Gastrocnemius medialis (tissue), 4 donors: ENCODE results near the gene MOB1A. TPM values are rescaled to one million over a fixed set of nuclear protein-coding genes. Genes with fewer than 3 reads are reported as not detected.

Experiments
- ATAC-seq, 2 donors: fragments of 150-250 bp; one replicate each; pipeline ENCODE4 v1.9.1; 2016
- DNase-seq, 2 donors: peaks; one replicate each; pipeline ENCODE4 v3.0.0-alpha.2; 2019
- H3K27ac ChIP-seq, 4 donors: fragments of 200-600 bp; sonication (generic); 1 replicate in 1 of 4; 2 replicates in 3 of 4; pipeline ENCODE4 v1.5.1; 2016 to 2018; ENCODE audit warnings: mild to moderate bottlenecking in 2 of 4, moderate library complexity in 1 of 4
- H3K27me3 ChIP-seq, 3 donors: fragments of 200-600 bp; sonication (generic) in 2 of 3; 1 replicate in 1 of 3; 2 replicates in 2 of 3; pipeline versions ENCODE4 v1.5.1 to v1.6.0; 2016 to 2019; ENCODE audit warnings: mild to moderate bottlenecking in 1 of 3, moderate library complexity in 1 of 3
- H3K36me3 ChIP-seq, 2 donors: fragments of 200-600 bp; sonication (generic) in 1 of 2; one replicate each; pipeline ENCODE4 v1.5.1; 2017 to 2018
- H3K4me1 ChIP-seq, 2 donors: fragments of 200-600 bp; sonication (generic) in 1 of 2; one replicate each; pipeline ENCODE4 v1.5.1; 2016 to 2017; ENCODE audit warnings: mild to moderate bottlenecking in 2 of 2
- H3K4me3 ChIP-seq, 4 donors: fragments of 200-600 bp; sonication (generic) in 3 of 4; 1 replicate in 1 of 4; 2 replicates in 3 of 4; pipeline ENCODE4 v1.5.1; 2016 to 2019; ENCODE audit warnings: mild to moderate bottlenecking in 2 of 4
- H3K9me3 ChIP-seq, 3 donors: fragments of 200-600 bp; sonication (generic) in 2 of 3; 1 replicate in 1 of 3; 2 replicates in 2 of 3; pipeline ENCODE4 v1.5.1; 2016 to 2019
- CTCF ChIP-seq, 5 experiments: fragments of 450-650 bp in 3 of 5; fragments of 200-600 bp in 2 of 5; sonication (generic) in 2 of 5; IDR thresholded peaks in 4 of 5; conservative IDR thresholded peaks in 1 of 5; 1 replicate in 4 of 5; 2 replicates in 1 of 5; pipeline ENCODE4 v1.5.1; 2016 to 2019; ENCODE audit warnings: antibody characterized with exemption in 5 of 5, mild to moderate bottlenecking in 3 of 5, moderate library complexity in 3 of 5
- POLR2A ChIP-seq, 2 donors: fragments of 450-650 bp; IDR thresholded peaks; one replicate each; pipeline ENCODE4 v1.6.1; 2017; ENCODE audit warnings: antibody characterized with exemption in 2 of 2, mild to moderate bottlenecking in 2 of 2, moderate library complexity in 2 of 2
- in situ Hi-C, 4 donors: fragments of 200-750 bp; cut with MboI; loops; one replicate each; pipeline versions ENCODE4 v1.15.0 to v1.8.0; 2017; ENCODE audit warnings: low sequenced_read_pairs in 4 of 4
- intact Hi-C: fragments of 100-400 bp; cut with DNase I; formaldehyde crosslinking; loops from one replicate; pipeline ENCODE4 v1.15.1; 2023; ENCODE audit warnings: low total_unique reads
- total RNA-seq, 4 donors: library from RNA; depleted of rRNA; stranded (reverse); fragments of >200 nt; gene quantifications; one replicate each; pipeline versions ENCODE4 v1.1.0 to v1.2.3, GENCODE V29; 2016

MOB1A gene
- total RNA-seq, 4 donors from 2014 or later: 19.9 to 44.3 (median 35.5) TPM

GRCh38 chr2:74146929-74147726, 31.6 kb downstream of the MOB1A start:
- in situ Hi-C loops: no loop called here
- TF ChIP-seq POLR2A (IDR thresholded peaks at IDR 0.05) (no peak), CTCF (IDR thresholded peaks at IDR 0.05 in 4 of 5, conservative IDR thresholded peaks at IDR 0.05 in 1 of 5) (no peak)
- intact Hi-C loops: loop anchor here (10.0 kb wide), 2 partner anchors 142 to 322 kb away; partner anchors contain the start of gene STAMBP
- H3K9me3 ChIP-seq: no peaks in the 10 kb centered on the region
- peak overlapping the region; percentile 51 to 78 (median 62) for H3K27ac ChIP-seq
- no peaks in the 10 kb centered on the region for H3K27me3 ChIP-seq
- H3K4me3 ChIP-seq: peak overlapping the region; percentile 68 to 84 (median 78)
- peaks cover 7 to 9% of the 10 kb centered on the region in 2 donors for H3K4me1 ChIP-seq
- ATAC-seq: peak; percentile 47 to 58
- DNase-seq: peak in 1 of 2 donors; percentile 28
- H3K36me3 ChIP-seq: peaks cover 0 to 7% of the 10 kb centered on the region in 2 donors

- TF ChIP-seq POLR2A (IDR thresholded peaks at IDR 0.05): no peak
- TF ChIP-seq CTCF (IDR thresholded peaks at IDR 0.05 in 4 of 5, conservative IDR thresholded peaks at IDR 0.05 in 1 of 5): no peak
- peaks cover 7 to 9% of the 10 kb centered on the region in 2 donors for H3K4me1 ChIP-seq
- no peaks in the 10 kb centered on the region for H3K9me3 ChIP-seq
- no peak overlapping the region for H3K27ac ChIP-seq
- H3K36me3 ChIP-seq: peaks cover 0 to 7% of the 10 kb centered on the region in 2 donors
- intact Hi-C loops: loop anchor here (10.0 kb wide), 2 partner anchors 138 to 318 kb away; partner anchors contain the start of gene STAMBP
- no peaks in the 10 kb centered on the region for H3K27me3 ChIP-seq
- ATAC-seq: no peak
- DNase-seq: no peak
- in situ Hi-C loops: no loop called here
- H3K4me3 ChIP-seq: no peak overlapping the region
Measured at GRCh38 chr2:74142340-74142739, 36.3 kb downstream of the MOB1A start.

- no peak for TF ChIP-seq CTCF (IDR thresholded peaks at IDR 0.05 in 4 of 5, conservative IDR thresholded peaks at IDR 0.05 in 1 of 5)
- no peak for TF ChIP-seq POLR2A (IDR thresholded peaks at IDR 0.05)
- Histone ChIP-seq H3K9me3 (no peaks in the 10 kb centered on the region), H3K27ac (no peak overlapping the region), H3K4me3 (no peak overlapping the region), H3K4me1 (no peaks in the 10 kb centered on the region), H3K36me3 (peaks cover 0 to 14% of the 10 kb centered on the region in 2 donors), H3K27me3 (no peaks in the 10 kb centered on the region)
- ATAC-seq: no peak
- intact Hi-C loops: no loop called here
- in situ Hi-C loops: no loop called here
- DNase-seq: no peak
Measured at GRCh38 chr2:74138600-74139323, 39.9 kb downstream of the MOB1A start.

- Histone ChIP-seq H3K27me3 (no peaks in the 10 kb centered on the region), H3K36me3 (peaks cover 0 to 21% of the 10 kb centered on the region in 2 donors), H3K4me1 (no peaks in the 10 kb centered on the region), H3K4me3 (no peak overlapping the region), H3K9me3 (no peaks in the 10 kb centered on the region), H3K27ac (no peak overlapping the region)
- in situ Hi-C loops: no loop called here
- DNase-seq (no peak), ATAC-seq (no peak)
- intact Hi-C loops: no loop called here
- no peak for TF ChIP-seq CTCF (IDR thresholded peaks at IDR 0.05 in 4 of 5, conservative IDR thresholded peaks at IDR 0.05 in 1 of 5)
Measured at GRCh38 chr2:74137651-74138599, 40.8 kb downstream of the MOB1A start.
